ENCODE results near the gene WDR33.

The WDR33 gene

DNA sequence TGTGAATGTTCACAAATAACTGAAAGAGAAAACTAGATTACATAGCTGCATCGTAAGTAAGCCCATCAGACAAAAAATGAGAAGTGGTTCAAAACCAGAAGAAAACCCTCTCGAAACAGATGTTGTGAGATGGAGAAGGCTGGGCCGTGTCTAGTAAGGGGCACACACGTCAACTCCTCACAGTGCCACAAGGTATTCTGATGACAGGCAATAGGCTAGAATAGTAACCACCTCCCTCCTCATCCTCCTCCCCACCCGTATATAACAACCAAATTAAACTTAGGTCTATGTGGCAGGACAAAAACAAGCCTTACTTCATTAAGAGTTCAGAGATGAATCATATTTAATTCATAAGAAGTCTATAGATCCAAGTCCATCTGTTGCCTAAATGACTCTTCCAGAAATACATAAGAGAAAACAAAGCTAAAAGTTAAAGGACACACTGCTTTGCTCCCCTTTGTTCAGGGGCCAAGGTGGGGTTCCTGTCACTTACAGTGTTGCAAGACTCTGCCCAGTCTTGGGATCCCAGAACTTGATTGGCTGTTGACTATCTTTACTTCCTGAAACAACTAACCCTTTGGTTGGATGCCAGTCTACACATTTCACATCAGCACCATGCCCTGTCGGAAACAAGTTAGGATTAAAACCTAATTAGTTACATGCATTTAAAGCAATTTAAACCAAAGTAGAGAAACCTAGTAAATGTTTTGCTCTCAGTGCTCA is 84.7 kb downstream of the WDR33 start:
- Mint-ChIP-seq H3K9me3 (no peaks in the 10 kb centered on the region), H3K4me1 (no peaks in the 10 kb centered on the region), H3K27ac (no peak overlapping the region), H3K4me3 (no peak overlapping the region), H3K36me3 (ENCODE audit: low read depth) (peaks cover 40% of the 10 kb centered on the region), H3K27me3 (ENCODE audit: low read depth, poor library complexity) (no peaks in the 10 kb centered on the region)
- TF ChIP-seq, protein P1, sequence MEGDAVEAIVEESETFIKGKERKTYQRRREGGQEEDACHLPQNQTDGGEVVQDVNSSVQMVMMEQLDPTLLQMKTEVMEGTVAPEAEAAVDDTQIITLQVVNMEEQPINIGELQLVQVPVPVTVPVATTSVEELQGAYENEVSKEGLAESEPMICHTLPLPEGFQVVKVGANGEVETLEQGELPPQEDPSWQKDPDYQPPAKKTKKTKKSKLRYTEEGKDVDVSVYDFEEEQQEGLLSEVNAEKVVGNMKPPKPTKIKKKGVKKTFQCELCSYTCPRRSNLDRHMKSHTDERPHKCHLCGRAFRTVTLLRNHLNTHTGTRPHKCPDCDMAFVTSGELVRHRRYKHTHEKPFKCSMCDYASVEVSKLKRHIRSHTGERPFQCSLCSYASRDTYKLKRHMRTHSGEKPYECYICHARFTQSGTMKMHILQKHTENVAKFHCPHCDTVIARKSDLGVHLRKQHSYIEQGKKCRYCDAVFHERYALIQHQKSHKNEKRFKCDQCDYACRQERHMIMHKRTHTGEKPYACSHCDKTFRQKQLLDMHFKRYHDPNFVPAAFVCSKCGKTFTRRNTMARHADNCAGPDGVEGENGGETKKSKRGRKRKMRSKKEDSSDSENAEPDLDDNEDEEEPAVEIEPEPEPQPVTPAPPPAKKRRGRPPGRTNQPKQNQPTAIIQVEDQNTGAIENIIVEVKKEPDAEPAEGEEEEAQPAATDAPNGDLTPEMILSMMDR (IDR thresholded peaks at IDR 0.05) = no peak
- DNase-seq = no peak

DNA sequence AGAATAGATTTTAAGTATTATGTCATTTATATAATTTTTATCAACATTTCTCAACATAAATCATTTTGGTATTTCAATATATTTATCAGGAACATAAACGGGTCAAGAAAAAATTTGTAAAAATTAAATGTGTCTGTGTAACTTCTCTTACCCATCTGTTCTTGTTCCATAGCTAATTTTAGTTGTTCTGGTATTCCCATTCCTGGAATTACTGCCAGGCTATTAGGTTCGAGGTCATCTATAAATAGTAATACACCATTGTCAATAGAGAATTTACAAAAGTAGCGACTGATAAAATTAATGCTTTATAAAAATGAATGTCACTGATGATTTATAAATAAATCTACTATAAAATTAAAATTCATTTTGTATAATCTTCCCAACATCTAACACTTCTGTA is 88.2 kb downstream of the WDR33 start:
- Mint-ChIP-seq H3K27me3 (ENCODE audit: low read depth, poor library complexity) (no peaks in the 10 kb centered on the region), H3K36me3 (ENCODE audit: low read depth) (peaks cover 64% of the 10 kb centered on the region), H3K27ac (no peak overlapping the region), H3K4me3 (no peak overlapping the region), H3K9me3 (no peaks in the 10 kb centered on the region), H3K4me1 (no peaks in the 10 kb centered on the region)
- no peak for DNase-seq
- TF ChIP-seq, protein P1 (IDR thresholded peaks at IDR 0.05) = no peak

DNA sequence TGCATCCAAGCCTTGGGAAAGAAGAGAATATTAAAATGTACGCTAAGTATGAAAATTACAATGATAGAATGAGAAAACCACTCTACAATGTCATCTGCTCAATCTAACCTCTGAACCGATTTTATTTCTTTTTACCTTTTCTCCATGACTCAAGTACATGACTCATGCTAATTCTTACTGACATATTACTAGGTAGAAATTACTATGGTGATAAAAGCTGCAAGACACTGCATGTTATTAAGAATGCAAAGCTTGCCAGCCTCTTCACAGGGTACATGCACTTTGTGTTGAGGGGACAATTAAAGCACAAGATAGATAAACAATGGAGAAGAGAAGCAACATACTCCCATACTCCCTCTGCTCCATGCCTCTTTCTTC is 89.0 kb downstream of the WDR33 start:
- TF ChIP-seq, protein P1 (IDR thresholded peaks at IDR 0.05) = no peak
- no peak for DNase-seq
- Mint-ChIP-seq H3K27ac (no peak overlapping the region), H3K36me3 (ENCODE audit: low read depth) (peaks cover 64% of the 10 kb centered on the region), H3K4me1 (no peaks in the 10 kb centered on the region), H3K27me3 (ENCODE audit: low read depth, poor library complexity) (no peaks in the 10 kb centered on the region), H3K4me3 (no peak overlapping the region), H3K9me3 (no peaks in the 10 kb centered on the region)

DNA sequence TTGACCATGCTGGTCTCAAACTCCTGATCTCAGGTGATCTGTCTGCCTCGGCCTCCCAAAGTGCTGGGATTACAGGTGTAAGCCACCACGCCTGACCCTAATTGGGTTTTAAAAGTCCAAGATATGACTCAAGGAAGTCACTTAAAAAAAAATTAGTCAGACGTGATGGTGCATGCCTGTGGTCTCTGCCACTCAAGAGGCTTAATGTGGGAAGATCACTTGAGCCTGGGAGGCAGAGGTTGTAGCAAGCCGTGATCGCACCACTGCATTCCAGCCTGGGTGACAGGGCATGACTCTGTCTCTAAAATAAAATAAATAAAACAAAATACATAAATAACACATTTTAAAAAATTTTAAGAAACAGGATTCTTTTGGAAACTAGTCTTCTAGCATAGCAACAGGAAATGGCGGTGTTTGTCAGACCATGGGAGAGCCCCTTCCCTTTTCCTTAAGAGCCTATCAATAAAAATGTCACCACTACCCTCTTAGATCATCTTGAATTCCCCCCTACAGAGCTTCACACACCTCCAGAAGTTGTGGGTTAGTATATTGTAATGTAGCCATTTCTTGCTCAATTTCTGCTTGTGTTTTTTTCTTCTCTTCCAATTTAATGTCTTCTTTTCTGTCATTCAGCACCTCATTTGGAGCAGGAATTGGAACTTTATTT is 89.5 kb downstream of the WDR33 start:
- no peaks in the 10 kb centered on the region for H3K9me3 Mint-ChIP-seq
- no peak overlapping the region for H3K27ac Mint-ChIP-seq
- no peaks in the 10 kb centered on the region for H3K27me3 Mint-ChIP-seq (ENCODE audit: low read depth, poor library complexity)
- H3K36me3 Mint-ChIP-seq (ENCODE audit: low read depth) = peaks cover 62% of the 10 kb centered on the region
- H3K4me1 Mint-ChIP-seq = peaks cover 2% of the 10 kb centered on the region
- DNase-seq = no peak
- TF ChIP-seq, protein P1 (IDR thresholded peaks at IDR 0.05) = no peak
- H3K4me3 Mint-ChIP-seq = no peak overlapping the region

DNA sequence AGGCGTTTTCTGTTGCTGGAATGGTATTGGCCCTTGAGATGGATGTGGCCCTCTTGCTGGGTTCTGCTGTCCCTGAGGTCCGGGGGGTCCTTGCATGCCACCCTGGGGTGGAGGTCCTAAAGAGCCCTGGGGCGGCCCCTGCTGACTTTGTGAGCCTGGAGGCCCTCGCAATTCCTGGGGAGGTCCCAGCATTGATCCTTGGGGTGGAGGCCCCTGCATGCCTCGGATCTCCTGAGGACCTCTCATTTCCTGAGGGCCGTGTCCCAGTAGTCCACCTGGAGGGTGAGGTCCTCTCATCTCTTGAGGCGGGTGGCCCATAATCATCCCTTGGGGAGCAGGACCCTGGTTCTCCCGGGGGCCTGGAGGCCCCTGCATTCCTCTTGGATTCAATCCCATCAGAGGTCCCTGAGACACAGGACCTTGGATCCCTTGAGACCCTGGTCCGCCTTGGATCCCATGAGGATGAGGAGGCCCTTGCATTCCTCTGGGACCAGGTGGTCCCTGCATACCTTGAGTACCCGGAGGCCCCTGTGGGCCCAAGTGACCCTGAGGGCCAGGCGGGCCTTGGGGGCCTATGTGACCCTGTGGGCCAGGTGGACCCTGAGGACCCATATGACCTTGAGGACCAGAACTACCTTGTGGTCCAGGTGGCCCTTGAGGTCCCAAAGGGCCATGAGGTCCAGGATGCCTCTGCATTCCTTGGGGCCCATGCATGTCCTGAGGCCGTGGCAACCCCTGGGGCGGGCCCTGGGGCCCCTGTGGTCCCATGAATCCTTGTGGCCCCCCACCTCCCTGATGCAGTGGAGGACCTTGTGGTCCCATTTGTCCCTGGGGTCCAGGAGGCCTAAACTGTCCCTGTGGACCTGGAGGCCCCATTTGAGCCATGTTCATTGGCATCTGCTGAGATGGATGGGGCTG is 91.4 kb downstream of the WDR33 start:
- Mint-ChIP-seq H3K9me3 (no peaks in the 10 kb centered on the region), H3K27ac (no peak overlapping the region), H3K36me3 (ENCODE audit: low read depth) (peaks cover 62% of the 10 kb centered on the region), H3K4me1 (peaks cover 15% of the 10 kb centered on the region), H3K27me3 (ENCODE audit: low read depth, poor library complexity) (no peaks in the 10 kb centered on the region), H3K4me3 (no peak overlapping the region)
- DNase-seq = no peak
- TF ChIP-seq, protein P1 (IDR thresholded peaks at IDR 0.05) = no peak

All from nephron progenitor cell (in vitro differentiated cells).